ENCODE results near the gene PCSK5. TPM values are rescaled to one million over a fixed set of nuclear protein-coding genes. Genes with fewer than 3 reads are reported as not detected.

PCSK5 gene
- total RNA-seq, 2 experiments from 2014 or later, result 14.4 to 15.2 TPM

- H3K27ac Mint-ChIP-seq, result no peak overlapping the region
- H3K27ac ChIP-seq (ENCODE audit: low read depth in 1 of 2, low read length in 2 of 2), result no peak overlapping the region
- peaks cover 29% of the 10 kb centered on the region for H3K36me3 Mint-ChIP-seq (ENCODE audit: low read depth)
- CTCF ChIA-PET, result no interaction called here
- no peaks in the 10 kb centered on the region for H3K27me3 ChIP-seq (ENCODE audit: control insufficient read depth in 1 of 2, insufficient read depth in 2 of 2, low read length in 2 of 2)
- H3K36me3 ChIP-seq (ENCODE audit: insufficient read depth, low read length), result no peaks in the 10 kb centered on the region
- H3K9me3 ChIP-seq (ENCODE audit: control insufficient read depth in 1 of 2, insufficient read depth in 1 of 2, low read length in 2 of 2), result no peaks in the 10 kb centered on the region
- no peak for DNase-seq
- intact Hi-C loops (cut with DNase I, micrococcal nuclease), result loop anchor here in 1 of 2 experiments (10.0 kb wide), 2 partner anchors 62 to 78 kb away; no protein-coding TSS in a partner anchor
- TF ChIP-seq CTCF (IDR thresholded peaks at IDR 0.05), result no peak
- no peaks in the 10 kb centered on the region for H3K4me1 ChIP-seq (ENCODE audit: insufficient read depth, low read length)
- POLR2A ChIA-PET, result no interaction called here
- H3K4me1 Mint-ChIP-seq (ENCODE audit: low read depth), result no peaks in the 10 kb centered on the region
- no peak overlapping the region for H3K4me3 Mint-ChIP-seq
- ATAC-seq (ENCODE audit: poor library complexity), result no peak
- H3K27me3 Mint-ChIP-seq, result no peaks in the 10 kb centered on the region
- H3K4me3 ChIP-seq (ENCODE audit: low read length), result no peak overlapping the region
- H3K9me3 Mint-ChIP-seq, result no peaks in the 10 kb centered on the region
Observed at GRCh38 chr9:76086539-76086938, 196.1 kb downstream of the PCSK5 start.

GRCh38 chr9:76087976-76088375 is 197.5 kb downstream of the PCSK5 start:
- intact Hi-C loops (cut with DNase I, micrococcal nuclease), result loop anchor here (1.0 to 10.0 kb wide), 3 partner anchors 12 to 77 kb away; no protein-coding TSS in a partner anchor
- Mint-ChIP-seq H3K4me1 (ENCODE audit: low read depth) (no peaks in the 10 kb centered on the region), H3K4me3 (no peak overlapping the region), H3K36me3 (ENCODE audit: low read depth) (peaks cover 26% of the 10 kb centered on the region), H3K27me3 (no peaks in the 10 kb centered on the region), H3K9me3 (no peaks in the 10 kb centered on the region), H3K27ac (no peak overlapping the region)
- DNase-seq (no peak), ATAC-seq (ENCODE audit: poor library complexity) (no peak)
- H3K4me3 ChIP-seq (ENCODE audit: low read length), result no peak overlapping the region
- no peaks in the 10 kb centered on the region for H3K27me3 ChIP-seq (ENCODE audit: control insufficient read depth in 1 of 2, insufficient read depth in 2 of 2, low read length in 2 of 2)
- POLR2A ChIA-PET, result no interaction called here
- H3K36me3 ChIP-seq (ENCODE audit: insufficient read depth, low read length), result no peaks in the 10 kb centered on the region
- CTCF ChIA-PET, result no interaction called here
- no peaks in the 10 kb centered on the region for H3K4me1 ChIP-seq (ENCODE audit: insufficient read depth, low read length)
- H3K9me3 ChIP-seq (ENCODE audit: control insufficient read depth in 1 of 2, insufficient read depth in 1 of 2, low read length in 2 of 2), result no peaks in the 10 kb centered on the region
- no peak overlapping the region for H3K27ac ChIP-seq (ENCODE audit: low read depth in 1 of 2, low read length in 2 of 2)
- no peak for TF ChIP-seq CTCF (IDR thresholded peaks at IDR 0.05)

GRCh38 chr9:76090330-76090729 is 199.9 kb downstream of the PCSK5 start:
- Histone ChIP-seq H3K9me3 (ENCODE audit: control insufficient read depth in 1 of 2, insufficient read depth in 1 of 2, low read length in 2 of 2) (no peaks in the 10 kb centered on the region), H3K27me3 (ENCODE audit: control insufficient read depth in 1 of 2, insufficient read depth in 2 of 2, low read length in 2 of 2) (no peaks in the 10 kb centered on the region), H3K27ac (ENCODE audit: low read depth in 1 of 2, low read length in 2 of 2) (no peak overlapping the region), H3K36me3 (ENCODE audit: insufficient read depth, low read length) (no peaks in the 10 kb centered on the region), H3K4me3 (ENCODE audit: low read length) (no peak overlapping the region), H3K4me1 (ENCODE audit: insufficient read depth, low read length) (no peaks in the 10 kb centered on the region)
- H3K36me3 Mint-ChIP-seq (ENCODE audit: low read depth), result peaks cover 26% of the 10 kb centered on the region
- DNase-seq (no peak), ATAC-seq (ENCODE audit: poor library complexity) (no peak)
- ChIA-PET POLR2A (no interaction called here), CTCF (no interaction called here)
- H3K27ac Mint-ChIP-seq, result no peak overlapping the region
- H3K4me3 Mint-ChIP-seq, result no peak overlapping the region
- TF ChIP-seq CTCF (IDR thresholded peaks at IDR 0.05), result no peak
- no peaks in the 10 kb centered on the region for H3K4me1 Mint-ChIP-seq (ENCODE audit: low read depth)
- intact Hi-C loops (cut with DNase I, micrococcal nuclease), result no loop called here
- H3K27me3 Mint-ChIP-seq, result no peaks in the 10 kb centered on the region
- H3K9me3 Mint-ChIP-seq, result no peaks in the 10 kb centered on the region

Data from CD4-positive, alpha-beta T cell (primary cell).